ENCODE measurements around the gene CENPM. TPM values are rescaled to one million over a fixed set of nuclear protein-coding genes. Genes with fewer than 3 reads are reported as not detected.

The CENPM gene
- total RNA-seq, 4 donors from 2014 or later, result 12.7 TPM; not detected in 3

GRCh38 chr22:41931701-41932269 is 15.2 kb downstream of the CENPM start:
- H3K27ac ChIP-seq, result no peak overlapping the region
- H3K4me1 ChIP-seq, result no peaks in the 10 kb centered on the region
- no peak for DNase-seq
- intact Hi-C loops (cut with DNase I; ENCODE audit: low total_unique reads), result no loop called here
- H3K36me3 ChIP-seq, result no peaks in the 10 kb centered on the region
- TF ChIP-seq POLR2A (IDR thresholded peaks at IDR 0.05), result no peak
- TF ChIP-seq, protein P1, sequence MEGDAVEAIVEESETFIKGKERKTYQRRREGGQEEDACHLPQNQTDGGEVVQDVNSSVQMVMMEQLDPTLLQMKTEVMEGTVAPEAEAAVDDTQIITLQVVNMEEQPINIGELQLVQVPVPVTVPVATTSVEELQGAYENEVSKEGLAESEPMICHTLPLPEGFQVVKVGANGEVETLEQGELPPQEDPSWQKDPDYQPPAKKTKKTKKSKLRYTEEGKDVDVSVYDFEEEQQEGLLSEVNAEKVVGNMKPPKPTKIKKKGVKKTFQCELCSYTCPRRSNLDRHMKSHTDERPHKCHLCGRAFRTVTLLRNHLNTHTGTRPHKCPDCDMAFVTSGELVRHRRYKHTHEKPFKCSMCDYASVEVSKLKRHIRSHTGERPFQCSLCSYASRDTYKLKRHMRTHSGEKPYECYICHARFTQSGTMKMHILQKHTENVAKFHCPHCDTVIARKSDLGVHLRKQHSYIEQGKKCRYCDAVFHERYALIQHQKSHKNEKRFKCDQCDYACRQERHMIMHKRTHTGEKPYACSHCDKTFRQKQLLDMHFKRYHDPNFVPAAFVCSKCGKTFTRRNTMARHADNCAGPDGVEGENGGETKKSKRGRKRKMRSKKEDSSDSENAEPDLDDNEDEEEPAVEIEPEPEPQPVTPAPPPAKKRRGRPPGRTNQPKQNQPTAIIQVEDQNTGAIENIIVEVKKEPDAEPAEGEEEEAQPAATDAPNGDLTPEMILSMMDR (IDR thresholded peaks at IDR 0.05), result no peak
- no peaks in the 10 kb centered on the region for H3K27me3 ChIP-seq
- H3K9me3 ChIP-seq, result no peaks in the 10 kb centered on the region
- no peak overlapping the region for H3K4me3 ChIP-seq

- intact Hi-C loops (cut with DNase I; ENCODE audit: low total_unique reads), result no loop called here
- H3K4me3 ChIP-seq, result no peak overlapping the region
- peaks cover 3 to 4% of the 10 kb centered on the region in 2 donors for H3K27me3 ChIP-seq
- no peak overlapping the region for H3K27ac ChIP-seq
- no peaks in the 10 kb centered on the region for H3K9me3 ChIP-seq
- no peak for DNase-seq
- no peaks in the 10 kb centered on the region for H3K4me1 ChIP-seq
- no peaks in the 10 kb centered on the region for H3K36me3 ChIP-seq
- TF ChIP-seq POLR2A (IDR thresholded peaks at IDR 0.05), result no peak
- TF ChIP-seq, protein P1 (IDR thresholded peaks at IDR 0.05), result no peak
Observed at GRCh38 chr22:41929418-41929810, 17.5 kb downstream of the CENPM start.

GRCh38 chr22:41928593-41929417 is 18.1 kb downstream of the CENPM start:
- peaks cover 3 to 4% of the 10 kb centered on the region in 2 donors for H3K27me3 ChIP-seq
- intact Hi-C loops (cut with DNase I; ENCODE audit: low total_unique reads), result no loop called here

DNA sequence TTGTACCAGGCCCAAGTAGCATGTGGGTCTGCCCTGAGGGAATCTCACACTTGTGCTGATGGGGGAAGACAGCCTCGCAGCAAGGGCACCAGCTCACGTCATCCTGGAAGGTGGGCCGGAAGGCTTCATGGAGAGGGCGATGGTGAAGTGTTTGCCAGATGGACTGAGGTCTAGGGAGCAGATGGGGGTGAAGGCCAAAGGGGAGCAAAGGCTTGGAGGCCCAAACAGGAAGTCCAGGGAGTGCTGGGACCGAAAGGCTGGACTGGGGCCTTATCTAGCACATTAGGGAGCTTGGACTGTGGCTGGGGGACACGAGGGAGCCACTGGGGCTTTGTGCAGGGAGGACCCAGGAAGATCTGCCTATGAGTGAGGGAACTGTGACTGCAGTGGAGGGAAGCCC is 19.1 kb downstream of the CENPM start:
- Histone ChIP-seq H3K9me3 (no peaks in the 10 kb centered on the region), H3K4me3 (no peak overlapping the region), H3K4me1 (no peaks in the 10 kb centered on the region), H3K27ac (no peak overlapping the region), H3K27me3 (peaks cover 3 to 4% of the 10 kb centered on the region in 2 donors), H3K36me3 (no peaks in the 10 kb centered on the region)
- no peak for TF ChIP-seq POLR2A (IDR thresholded peaks at IDR 0.05)
- TF ChIP-seq, protein P1 (IDR thresholded peaks at IDR 0.05), result no peak
- no peak for DNase-seq
- intact Hi-C loops (cut with DNase I; ENCODE audit: low total_unique reads), result no loop called here

More at GRCh38 chr22:41928593-41929417, 18.1 kb downstream of the CENPM start:
- DNase-seq, result no peak
- Histone ChIP-seq H3K36me3 (no peaks in the 10 kb centered on the region), H3K27ac (no peak overlapping the region), H3K9me3 (no peaks in the 10 kb centered on the region), H3K4me1 (no peaks in the 10 kb centered on the region), H3K4me3 (no peak overlapping the region)
- TF ChIP-seq, protein P1 (IDR thresholded peaks at IDR 0.05), result no peak
- TF ChIP-seq POLR2A (IDR thresholded peaks at IDR 0.05), result no peak

DNA sequence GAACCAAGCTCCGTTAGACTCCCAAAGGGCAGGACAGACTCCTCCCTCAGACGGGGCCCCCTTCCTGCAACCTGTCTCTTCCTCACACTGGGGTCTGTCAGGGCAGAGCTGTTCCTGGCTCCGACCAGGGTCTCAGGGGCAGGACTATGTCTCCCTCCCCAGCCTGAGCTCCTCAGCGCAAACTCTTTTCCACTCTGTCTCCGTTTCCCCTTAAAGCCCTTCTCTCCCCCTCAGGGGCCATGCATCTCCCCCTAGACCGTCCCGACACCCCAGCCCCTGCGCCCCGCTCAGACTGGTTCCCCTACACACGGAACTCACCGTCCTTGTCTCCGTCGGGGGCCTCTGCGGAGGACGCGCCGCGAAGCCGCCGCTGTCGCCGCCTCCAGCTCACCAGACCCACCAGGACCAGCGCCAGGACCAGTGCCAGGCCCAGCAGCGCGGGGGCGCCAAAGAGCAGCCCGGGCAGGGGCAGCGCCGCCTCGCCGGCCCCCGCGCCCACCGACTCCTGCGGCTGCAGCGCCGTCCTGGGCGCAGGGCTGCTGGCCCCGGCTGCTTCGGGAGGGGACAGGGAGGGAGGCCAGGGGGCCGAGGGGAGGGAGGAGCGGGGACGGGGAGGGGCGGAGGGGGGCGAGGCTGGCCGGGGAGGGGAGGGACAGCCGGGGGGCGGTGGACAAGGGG is 21.0 kb downstream of the CENPM start:
- H3K4me3 ChIP-seq, result peak overlapping the region in 1 of 2 donors; percentile 8

More for the DNA sequence above, 21.0 kb downstream of the CENPM start:
- H3K27ac ChIP-seq, result no peak overlapping the region
- H3K27me3 ChIP-seq, result peaks cover 3 to 4% of the 10 kb centered on the region in 2 donors
- DNase-seq, result no peak
- H3K36me3 ChIP-seq, result no peaks in the 10 kb centered on the region
- H3K9me3 ChIP-seq, result no peaks in the 10 kb centered on the region
- intact Hi-C loops (cut with DNase I; ENCODE audit: low total_unique reads), result no loop called here
- no peaks in the 10 kb centered on the region for H3K4me1 ChIP-seq
- TF ChIP-seq, protein P1 (IDR thresholded peaks at IDR 0.05), result peak in 3 of 4 experiments; percentile 21 to 44 (median 30)
- TF ChIP-seq POLR2A (IDR thresholded peaks at IDR 0.05), result no peak

Data from uterus (tissue), 4 donors.